H1 (cell line): ENCODE data around the gene SMARCA2. TPM values are rescaled to one million over a fixed set of nuclear protein-coding genes. Genes with fewer than 3 reads are reported as not detected.

Experiments
- CTCF ChIA-PET: fragments of 300-600 bp; sonication (Branson Sonifier 250); formaldehyde crosslinking; loops from one replicate; lab custom pipeline; 2021; ENCODE audit not compliant: partially characterized antibody; lab: Charles Lee
- POLR2A ChIA-PET: fragments of 300-600 bp; sonication (Branson Sonifier 250); formaldehyde crosslinking; loops from one replicate; lab custom pipeline; 2021; ENCODE audit warnings: inconsistent platforms; ENCODE audit not compliant: partially characterized antibody; lab: Charles Lee
- DNase-seq, 2 experiments: peaks; one replicate each; pipeline versions ENCODE4 v3.0.0 to v3.0.0-alpha.2; 2010 to 2022; ENCODE audit warnings: low spot score in 2 of 2, low read depth in 1 of 2, mixed read lengths in 1 of 2
- FAIRE-seq: peaks from 2 replicates; lab custom pipeline; 2011; peaks lifted over from hg19 to GRCh38; lab: Jason Lieb, UNC
- H2AFZ ChIP-seq: 2 replicates; pipeline ENCODE4 v1.8.1; 2012; ENCODE audit warnings: low read length, inconsistent platforms
- H2AK5ac ChIP-seq: 2 replicates; pipeline ENCODE4 v1.6.1; 2013; ENCODE audit warnings: low read depth, low read length
- H2BK120ac ChIP-seq: replicated peaks from 2 replicates; pipeline ENCODE3; 2013; ENCODE audit warnings: low read depth, low read length, inconsistent platforms
- H2BK12ac ChIP-seq: 2 replicates; pipeline ENCODE4 v1.6.1; 2013; ENCODE audit warnings: low read depth, low read length
- H2BK15ac ChIP-seq: 2 replicates; pipeline ENCODE4 v1.6.1; 2013; ENCODE audit warnings: low read length
- H2BK20ac ChIP-seq: 2 replicates; pipeline ENCODE4 v1.6.1; 2013; ENCODE audit warnings: low read length
- H2BK5ac ChIP-seq: 2 replicates; pipeline ENCODE4 v1.6.1; 2013; ENCODE audit warnings: low read depth, low read length
- H3K14ac ChIP-seq: 2 replicates; pipeline ENCODE4 v1.6.1; 2013; ENCODE audit warnings: inconsistent platforms; ENCODE audit not compliant: insufficient read length
- H3K18ac ChIP-seq: 2 replicates; pipeline ENCODE4 v1.6.1; 2013; ENCODE audit warnings: low read length; ENCODE audit errors: extremely low read depth
- H3K23ac ChIP-seq: 2 replicates; pipeline ENCODE4 v1.6.1; 2013; ENCODE audit warnings: inconsistent platforms; ENCODE audit not compliant: insufficient read length
- H3K23me2 ChIP-seq: 2 replicates; pipeline ENCODE4 v1.6.1; 2013; ENCODE audit warnings: low read depth, low read length
- H3K27ac ChIP-seq: 2 replicates; pipeline ENCODE4 v1.6.1; 2011; ENCODE audit warnings: low read depth, low read length, inconsistent platforms
- H3K27me3 ChIP-seq, 4 experiments: replicated peaks in 1 of 4; 1 replicate in 1 of 4; 2 replicates in 3 of 4; pipeline versions ENCODE4 v1.6.1 to v1.8.1; 2011 to 2013; ENCODE audit warnings: low read length in 3 of 4, mild to moderate bottlenecking in 3 of 4, inconsistent platforms in 2 of 4, mixed read lengths in 2 of 4, moderate library complexity in 1 of 4; ENCODE audit not compliant: control insufficient read depth in 3 of 4, insufficient read depth in 3 of 4; ENCODE audit errors: extremely low read depth in 1 of 4
- H3K36me3 ChIP-seq, 4 experiments: 2 replicates each; pipeline versions ENCODE4 v1.6.1 to v1.8.1; 2011 to 2013; ENCODE audit warnings: mild to moderate bottlenecking in 4 of 4, low read length in 3 of 4, moderate library complexity in 2 of 4, control low read depth in 1 of 4, inconsistent platforms in 1 of 4; ENCODE audit not compliant: insufficient read depth in 4 of 4, control insufficient read depth in 2 of 4
- H3K4ac ChIP-seq: replicated peaks from 2 replicates; pipeline ENCODE3; 2013; ENCODE audit warnings: low read length, low read depth, mixed read lengths, inconsistent platforms; ENCODE audit not compliant: insufficient read length
- H3K4me1 ChIP-seq, 4 experiments: replicated peaks in 1 of 4; 1 replicate in 1 of 4; 2 replicates in 3 of 4; pipeline versions ENCODE4 v1.6.1 to v1.8.1; 2011 to 2013; ENCODE audit warnings: low read length in 3 of 4, inconsistent platforms in 2 of 4, mixed read lengths in 1 of 4; ENCODE audit not compliant: insufficient read depth in 4 of 4, control insufficient read depth in 3 of 4
- H3K4me2 ChIP-seq, 2 experiments: 2 replicates each; pipeline versions ENCODE4 v1.6.1 to v1.8.1; 2011 to 2013; ENCODE audit warnings: low read depth in 2 of 2, low read length in 2 of 2, control low read depth in 1 of 2, inconsistent platforms in 1 of 2, mild to moderate bottlenecking in 1 of 2; ENCODE audit not compliant: insufficient read depth in 1 of 2
- H3K4me3 ChIP-seq, 4 experiments: fragments of 200-600, 300-600 bp in 1 of 4; sonication (generic), shearing (Covaris generic), sonication (Bioruptor Twin) in 1 of 4; 2 replicates each; pipeline versions ENCODE4 v1.5.1 to v1.8.1; 2011 to 2016; ENCODE audit warnings: low read length in 4 of 4, low read depth in 3 of 4, control low read depth in 2 of 4, inconsistent platforms in 2 of 4, mild to moderate bottlenecking in 2 of 4, mixed read lengths in 1 of 4, moderate library complexity in 1 of 4; ENCODE audit not compliant: insufficient read depth in 2 of 4; ENCODE audit errors: extremely low read depth in 1 of 4
- H3K56ac ChIP-seq: replicated peaks from 2 replicates; pipeline ENCODE3; 2013; ENCODE audit warnings: low read depth, mild to moderate bottlenecking, mixed read lengths, low read length, inconsistent platforms; ENCODE audit not compliant: insufficient read length
- H3K79me1 ChIP-seq: 2 replicates; pipeline ENCODE4 v1.6.1; 2013; ENCODE audit warnings: low read depth, low read length, control low read depth
- H3K79me2 ChIP-seq, 2 experiments: 2 replicates each; pipeline versions ENCODE4 v1.6.1 to v1.8.1; 2012 to 2013; ENCODE audit warnings: low read length in 2 of 2, mild to moderate bottlenecking in 2 of 2, inconsistent platforms in 1 of 2; ENCODE audit not compliant: insufficient read depth in 2 of 2, control insufficient read depth in 1 of 2
- H3K9ac ChIP-seq, 4 experiments: replicated peaks in 1 of 4; 1 replicate in 1 of 4; 2 replicates in 3 of 4; pipeline versions ENCODE4 v1.6.1 to v1.8.1; 2011 to 2013; ENCODE audit warnings: low read depth in 3 of 4, low read length in 3 of 4, control low read depth in 2 of 4, mild to moderate bottlenecking in 2 of 4, moderate library complexity in 2 of 4, inconsistent platforms in 1 of 4; ENCODE audit errors: extremely low read depth in 1 of 4
- H3K9me3 ChIP-seq, 2 experiments: 2 replicates each; pipeline versions ENCODE4 v1.6.1 to v1.8.1; 2012 to 2013; ENCODE audit warnings: mild to moderate bottlenecking in 2 of 2, moderate library complexity in 2 of 2, control low read depth in 1 of 2, inconsistent platforms in 1 of 2, low read depth in 1 of 2, low read length in 1 of 2, mixed read lengths in 1 of 2; ENCODE audit not compliant: insufficient read depth in 2 of 2
- H4K20me1 ChIP-seq, 2 experiments: replicated peaks in 1 of 2; 2 replicates each; pipeline versions ENCODE3 to v1.8.1; 2011 to 2013; ENCODE audit warnings: inconsistent platforms in 2 of 2, low read length in 2 of 2, mild to moderate bottlenecking in 1 of 2; ENCODE audit not compliant: insufficient read depth in 2 of 2, control insufficient read depth in 1 of 2
- H4K5ac ChIP-seq: 2 replicates; pipeline ENCODE4 v1.6.1; 2013; ENCODE audit warnings: low read length, low read depth, mixed read lengths, inconsistent platforms; ENCODE audit not compliant: insufficient read length
- H4K8ac ChIP-seq: 2 replicates; pipeline ENCODE4 v1.8.0; 2013; ENCODE audit warnings: mild to moderate bottlenecking, moderate library complexity, low read length, inconsistent platforms; ENCODE audit not compliant: insufficient read depth; ENCODE audit errors: extremely low read depth
- H4K91ac ChIP-seq: replicated peaks from 2 replicates; pipeline ENCODE3; 2013; ENCODE audit warnings: low read length, mixed read lengths, inconsistent platforms; ENCODE audit not compliant: insufficient read length
- CHD2 ChIP-seq: IDR thresholded peaks from 2 replicates; pipeline ENCODE4 v1.6.1; 2012; ENCODE audit warnings: low read length, improper control_type of control experiment
- CTBP2 ChIP-seq: IDR thresholded peaks from 2 replicates; pipeline ENCODE4 v1.7.0; 2011; ENCODE audit warnings: borderline replicate concordance, mild to moderate bottlenecking, moderate library complexity, mixed read lengths, low read length; ENCODE audit not compliant: insufficient read depth, insufficient read length
- EP300 ChIP-seq, 2 experiments: IDR thresholded peaks; 1 replicate in 1 of 2; 2 replicates in 1 of 2; pipeline ENCODE4 v1.6.1; 2011 to 2012; ENCODE audit warnings: low read depth in 2 of 2, low read length in 2 of 2, mild to moderate bottlenecking in 2 of 2, borderline replicate concordance in 1 of 2, inconsistent platforms in 1 of 2, moderate library complexity in 1 of 2
- GABPA ChIP-seq: IDR thresholded peaks from 2 replicates; pipeline ENCODE4 v1.6.1; 2011; ENCODE audit warnings: mild to moderate bottlenecking, low read length, moderate library complexity, borderline replicate concordance; ENCODE audit not compliant: insufficient read depth
- KDM5A ChIP-seq: fragments of 200-600 bp; IDR thresholded peaks from 2 replicates; pipeline ENCODE4 v1.7.1; 2012; ENCODE audit warnings: mild to moderate bottlenecking, low read length, inconsistent platforms, mixed read lengths
- RAD21 ChIP-seq, 2 experiments: IDR thresholded peaks in 1 of 2; conservative IDR thresholded peaks in 1 of 2; 2 replicates each; pipeline ENCODE4 v1.6.1; 2011; ENCODE audit warnings: low read depth in 2 of 2, low read length in 2 of 2, improper control_type of control experiment in 1 of 2, inconsistent platforms in 1 of 2, mild to moderate bottlenecking in 1 of 2, moderate library complexity in 1 of 2
- WGBS, 2 experiments: shearing (Covaris generic) in 1 of 2; methylation state at CpG; one replicate each; pipeline versions ENCODE4 v1.1.6 to v1.1.7; 2013 to 2015; ENCODE audit warnings: low lambda C conversion rate in 2 of 2, mixed read lengths in 2 of 2, inconsistent platforms in 1 of 2, low coverage in 1 of 2, missing lambda C conversion rate in 1 of 2; ENCODE audit not compliant: insufficient replicate concordance in 2 of 2, insufficient coverage in 1 of 2, insufficient read length in 1 of 2; ENCODE audit errors: extremely low coverage in 1 of 2, missing lambda C conversion rate in 1 of 2; 5-methylcytosine and 5-hydroxymethylcytosine counted together
- polyA plus RNA-seq, 7 experiments: library from polyadenylated mRNA; depleted of rRNA in 3 of 7; stranded (reverse) in 5 of 7; unstranded in 2 of 7; fragments of >200 nt in 5 of 7; fragments of 200-250 nt in 2 of 7; gene quantifications; 1 replicate in 5 of 7; 2 replicates in 1 of 7; 4 replicates in 1 of 7; pipeline versions ENCODE4 v1.2.1 to v1.2.3, GENCODE V29; 2011 to 2013; ENCODE audit warnings: missing spikeins in 2 of 7, mixed read lengths in 2 of 7
- total RNA-seq: library from RNA; stranded (reverse); fragmentation: NEBNext Ultra II Directional; extraction: Animal tissue kit (Norgen Biotek cat#: 25700); gene quantifications from 2 replicates; pipeline ENCODE4 v1.2.1, GENCODE V29; 2021

SMARCA2 gene
- total and polyA plus RNA-seq, 2 of the 8 experiments (the other 6 are each of a cell fraction or from before 2014, with no cell fraction given), result 6.3 to 21.7 TPM

DNA sequence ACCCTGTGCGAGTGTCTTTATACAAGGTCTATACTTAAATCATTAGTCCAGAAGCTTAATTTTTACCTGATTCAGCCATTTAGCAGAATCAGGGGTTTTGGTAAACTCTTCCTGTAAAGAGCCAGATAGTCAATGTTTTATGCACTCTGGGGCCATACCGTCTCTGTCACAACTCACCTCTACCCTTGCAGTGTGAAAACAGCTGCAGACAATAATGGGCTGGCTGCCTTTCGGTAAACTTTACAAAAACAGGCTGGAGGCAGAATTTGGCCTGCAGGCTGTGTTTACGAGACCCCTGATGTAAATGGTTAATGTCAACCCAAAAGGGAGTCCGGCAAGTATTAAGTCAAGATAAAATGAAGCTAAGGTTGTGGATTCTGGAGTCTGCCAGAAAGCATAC is 32.8 kb downstream of the SMARCA2 start:
- Histone ChIP-seq H2AFZ (no peak overlapping the region), H3K9me3 (no peaks in the 10 kb centered on the region), H4K8ac (no peak overlapping the region), H4K20me1 (no peaks in the 10 kb centered on the region), H3K4me3 (peak overlapping the region in 1 of 4 experiments; percentile 51; a peak in 1 of 8 replicates), H2AK5ac (no peak overlapping the region), H3K14ac (no peak overlapping the region), H3K23me2 (no peaks in the 10 kb centered on the region; the same call in 1 of the 2 replicates), H3K79me2 (no peaks in the 10 kb centered on the region), H4K91ac (no peak overlapping the region), H3K4ac (no peak overlapping the region), H3K79me1 (no peaks in the 10 kb centered on the region), H2BK12ac (no peak overlapping the region), H3K56ac (no peak overlapping the region), H3K18ac (no peak overlapping the region), H3K27me3 (peaks cover 0 to 15% (median 8%) of the 10 kb centered on the region in 4 experiments; a peak in 6 of 7 replicates), H2BK5ac (no peak overlapping the region), H3K27ac (no peak overlapping the region), H2BK120ac (no peak overlapping the region), H2BK15ac (no peak overlapping the region), H2BK20ac (no peak overlapping the region), H3K4me2 (peak overlapping the region; percentile 60 to 65; a peak in 3 of 4 replicates), H3K23ac (no peak overlapping the region), H3K4me1 (peaks cover 0 to 4% (median 0%) of the 10 kb centered on the region in 4 experiments; a peak in 1 of 7 replicates), H3K36me3 (no peaks in the 10 kb centered on the region), H3K9ac (no peak overlapping the region), H4K5ac (no peak overlapping the region)
- DNase-seq, result no peak
- no peak for FAIRE-seq
- POLR2A ChIA-PET, result no interaction called here
- WGBS, 2 experiments, result 76% methylated on average over 5 of the region's 5 CpGs; no CpG with 5 or more reads in 1 of the 2 experiments
- CTCF ChIA-PET, result interaction anchor here (1.3 kb wide), 1 partner anchor 18 kb away, joined by 3 read pairs; no protein-coding TSS in a partner anchor
- TF ChIP-seq CHD2 (no peak), KDM5A (no peak), RAD21 (IDR thresholded peaks at IDR 0.05 in 1 of 2, conservative IDR thresholded peaks at IDR 0.05 in 1 of 2; ENCODE audit: low read depth in 2 of 2, low read length in 2 of 2) (no peak), EP300 (IDR thresholded peaks at IDR 0.05; ENCODE audit: borderline replicate concordance in 1 of 2, low read depth in 2 of 2, low read length in 2 of 2) (no peak), CTBP2 (no peak), GABPA (no peak)
